Ovary (tissue), 3 donors: ENCODE results near the gene POTEH.
"Not testable (repeated sequence)": the region's sequence is repeated elsewhere in the genome, so short reads cannot be mapped to it uniquely, and the experiment has no call there.

Source experiments
- EP300 ChIP-seq: sonication (generic); formaldehyde crosslinking; IDR thresholded peaks from one replicate; pipeline ENCODE4 v1.6.1; 2017; ENCODE audit warnings: antibody characterized with exemption
- POLR2A ChIP-seq: fragments of 450-650 bp; IDR thresholded peaks from one replicate; pipeline ENCODE4 v1.6.1; 2017; ENCODE audit warnings: antibody characterized with exemption, mild to moderate bottlenecking, moderate library complexity
- TF ChIP-seq, protein P1 (sequence below), 3 donors: fragments of 450-650 bp in 2 of 3; fragments of 200-600 bp in 1 of 3; IDR thresholded peaks; one replicate each; pipeline versions ENCODE4 v1.5.1 to v1.8.0; 2016 to 2022; ENCODE audit warnings: antibody characterized with exemption in 3 of 3, mild to moderate bottlenecking in 1 of 3
- donor health status: DM: no; HTN: no; CAD: no.

DNA sequence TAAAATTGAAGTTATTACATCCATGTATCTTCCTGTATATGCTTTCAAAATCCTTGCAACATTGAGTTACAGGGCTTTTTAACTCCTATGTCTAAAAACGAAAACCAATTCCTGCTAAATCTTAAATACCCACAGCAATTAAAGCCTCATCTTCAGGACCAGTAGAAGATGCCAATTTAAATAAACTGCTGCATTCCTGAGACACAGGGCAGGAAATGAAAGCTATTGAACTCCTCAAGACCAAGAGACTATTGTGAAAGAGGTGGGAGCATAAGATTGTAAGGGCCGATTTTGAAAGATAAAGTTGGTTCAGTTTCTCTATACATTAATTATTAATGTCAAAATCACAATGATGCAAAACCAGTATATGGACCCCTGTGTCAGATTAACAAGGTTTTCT, 28.7 kb upstream of the POTEH start:
- TF ChIP-seq POLR2A, EP300: not testable (repeated sequence)
- TF ChIP-seq, protein P1, sequence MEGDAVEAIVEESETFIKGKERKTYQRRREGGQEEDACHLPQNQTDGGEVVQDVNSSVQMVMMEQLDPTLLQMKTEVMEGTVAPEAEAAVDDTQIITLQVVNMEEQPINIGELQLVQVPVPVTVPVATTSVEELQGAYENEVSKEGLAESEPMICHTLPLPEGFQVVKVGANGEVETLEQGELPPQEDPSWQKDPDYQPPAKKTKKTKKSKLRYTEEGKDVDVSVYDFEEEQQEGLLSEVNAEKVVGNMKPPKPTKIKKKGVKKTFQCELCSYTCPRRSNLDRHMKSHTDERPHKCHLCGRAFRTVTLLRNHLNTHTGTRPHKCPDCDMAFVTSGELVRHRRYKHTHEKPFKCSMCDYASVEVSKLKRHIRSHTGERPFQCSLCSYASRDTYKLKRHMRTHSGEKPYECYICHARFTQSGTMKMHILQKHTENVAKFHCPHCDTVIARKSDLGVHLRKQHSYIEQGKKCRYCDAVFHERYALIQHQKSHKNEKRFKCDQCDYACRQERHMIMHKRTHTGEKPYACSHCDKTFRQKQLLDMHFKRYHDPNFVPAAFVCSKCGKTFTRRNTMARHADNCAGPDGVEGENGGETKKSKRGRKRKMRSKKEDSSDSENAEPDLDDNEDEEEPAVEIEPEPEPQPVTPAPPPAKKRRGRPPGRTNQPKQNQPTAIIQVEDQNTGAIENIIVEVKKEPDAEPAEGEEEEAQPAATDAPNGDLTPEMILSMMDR (IDR thresholded peaks at IDR 0.05) = not testable (repeated sequence)
